Measurements from ENCODE around the gene MAP7.
"Not testable (repeated sequence)": the region's sequence is repeated elsewhere in the genome, so short reads cannot be mapped to it uniquely, and the experiment has no call there.

The MAP7 gene

DNA sequence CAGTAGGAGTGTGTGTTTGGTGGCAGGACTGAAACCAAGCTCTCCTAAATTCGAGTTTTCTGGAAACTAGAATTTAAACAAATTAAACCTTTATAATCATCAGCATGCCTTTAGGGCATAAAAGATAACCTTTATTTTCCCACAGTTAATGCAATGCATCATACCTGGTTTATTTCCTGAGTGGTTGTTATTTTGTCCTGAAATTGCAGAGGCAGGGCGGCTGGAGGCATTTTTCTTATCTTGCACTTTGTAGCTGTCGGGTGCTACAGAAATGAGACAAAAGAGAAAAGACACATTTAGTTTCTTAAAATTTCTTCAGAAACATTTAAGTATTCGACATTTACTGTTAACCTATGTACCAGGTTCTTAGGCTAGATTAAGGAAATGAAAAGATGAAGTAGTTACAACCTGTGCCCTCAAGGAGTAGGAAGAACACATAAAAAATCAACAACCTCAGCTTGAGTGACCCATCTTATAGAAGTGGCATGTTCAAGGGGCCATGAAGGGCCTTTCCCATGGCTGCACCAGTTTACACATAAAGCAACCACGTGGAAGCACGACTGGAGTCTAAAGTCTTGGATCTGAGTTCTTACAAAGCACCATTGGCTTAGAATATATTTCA lies 128.6 kb downstream of the MAP7 start:
- DNase-seq (ENCODE audit: low read depth in 3 of 3) = no peak

DNA sequence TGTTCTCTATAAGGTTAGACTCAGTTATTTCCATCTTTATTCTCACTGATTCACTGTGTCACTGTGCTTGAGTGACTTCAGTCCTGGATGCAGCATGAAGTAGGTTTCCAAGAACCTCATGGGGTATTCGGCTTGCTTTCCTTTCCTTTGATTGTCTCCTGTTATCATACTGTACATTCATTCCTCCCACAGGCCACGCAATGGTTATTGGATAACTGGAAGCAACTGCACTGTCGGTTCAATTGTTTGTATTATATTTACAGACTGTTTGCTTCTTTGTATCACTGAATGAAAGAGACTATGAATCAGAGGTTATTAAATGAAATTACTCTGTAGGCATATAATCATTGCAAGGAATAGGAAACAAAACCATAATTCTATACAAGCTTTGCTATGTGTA lies 129.4 kb downstream of the MAP7 start:
- DNase-seq (ENCODE audit: low read depth in 3 of 3) = no peak

DNA sequence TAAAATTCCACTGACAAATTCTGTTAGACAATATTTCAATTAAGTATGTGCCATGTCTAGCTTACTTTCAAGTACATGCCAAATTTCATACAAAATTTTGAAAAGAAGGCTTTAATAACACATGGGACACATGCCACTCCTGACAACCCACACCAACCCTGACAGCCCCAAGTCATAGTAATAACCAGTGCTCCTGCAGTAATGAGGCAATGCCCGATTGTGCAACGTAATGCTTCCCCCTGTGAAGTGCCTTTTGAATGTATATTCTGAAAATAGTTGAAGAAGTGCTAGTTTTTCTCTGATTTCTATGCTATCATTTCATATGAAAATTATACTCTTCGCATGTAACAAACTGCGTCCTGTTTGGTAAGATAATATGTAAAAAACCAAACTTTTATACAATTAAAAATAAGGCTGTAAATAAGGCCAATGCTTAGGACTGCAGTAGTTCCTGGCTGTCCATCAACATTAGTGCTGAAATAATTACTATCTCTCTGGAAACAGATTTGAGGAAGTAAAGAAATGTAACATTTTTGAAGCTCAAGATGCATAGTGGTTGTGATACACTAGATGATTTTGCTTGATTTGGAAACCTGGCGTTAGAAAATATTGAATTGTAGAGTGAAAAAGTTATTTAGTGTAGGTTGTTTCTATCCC lies 134.7 kb downstream of the MAP7 start:
- DNase-seq (ENCODE audit: low read depth in 3 of 3) = no peak

DNA sequence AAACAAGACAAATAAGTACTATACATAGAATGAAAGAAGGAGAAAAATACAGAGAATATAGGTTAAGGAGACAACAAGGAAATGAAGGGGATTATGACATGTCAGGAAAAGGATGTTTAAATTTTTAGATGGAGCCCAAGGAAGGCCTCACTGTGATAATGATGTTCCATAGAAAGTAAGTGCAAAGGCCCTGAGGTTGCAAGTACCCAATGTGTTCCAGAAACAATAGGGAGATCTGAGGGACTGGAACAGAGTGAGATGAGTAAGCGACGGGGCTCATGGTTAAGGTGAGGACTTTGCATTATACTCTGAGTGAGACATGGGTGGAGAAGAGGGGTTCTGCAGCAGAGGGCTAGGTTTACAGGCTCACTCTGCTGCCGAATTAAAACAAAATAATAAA lies 137.8 kb downstream of the MAP7 start:
- no peak for DNase-seq (ENCODE audit: low read depth in 3 of 3)

DNA sequence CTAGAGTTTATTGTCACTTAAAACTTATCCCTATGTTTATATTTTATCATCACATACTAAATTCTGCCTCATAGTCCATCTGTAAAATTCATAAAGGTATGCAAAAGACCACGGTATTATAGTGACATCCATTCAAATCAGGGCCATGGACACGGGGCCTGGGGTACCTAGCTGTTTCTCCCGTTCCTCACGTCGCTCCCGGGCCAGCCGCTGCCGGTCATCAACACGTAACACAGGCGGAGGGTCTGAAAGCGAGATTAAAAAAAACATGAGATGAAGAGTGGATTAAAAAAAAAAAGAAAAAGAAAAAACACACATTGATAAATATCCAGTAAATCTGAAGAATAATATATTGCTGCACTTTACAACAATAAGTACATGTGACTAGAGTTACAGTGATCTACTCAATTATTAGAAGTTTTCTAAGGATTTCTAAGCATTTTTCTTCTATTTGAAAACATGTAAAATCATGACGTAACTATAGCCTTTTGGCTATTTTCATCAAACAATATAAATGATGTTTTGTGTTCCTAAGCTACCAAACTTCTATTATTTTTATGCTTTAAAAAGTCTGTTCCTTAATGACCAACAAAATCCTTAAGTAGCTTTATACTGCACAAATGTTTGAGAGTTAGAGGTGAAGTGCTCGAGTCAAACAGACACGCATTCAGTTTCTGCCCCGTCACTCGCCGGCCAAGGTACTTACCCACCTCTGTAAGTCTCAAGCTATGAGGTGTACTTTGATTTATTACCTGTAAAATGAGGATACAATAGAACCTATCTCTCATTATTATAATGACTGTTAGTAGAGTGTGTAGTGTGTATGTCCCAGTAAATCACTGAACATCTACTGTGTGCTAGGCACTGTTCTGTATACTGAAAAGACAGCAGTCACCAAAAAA lies 138.5 kb downstream of the MAP7 start:
- DNase-seq (ENCODE audit: low read depth in 3 of 3) = no peak

DNA sequence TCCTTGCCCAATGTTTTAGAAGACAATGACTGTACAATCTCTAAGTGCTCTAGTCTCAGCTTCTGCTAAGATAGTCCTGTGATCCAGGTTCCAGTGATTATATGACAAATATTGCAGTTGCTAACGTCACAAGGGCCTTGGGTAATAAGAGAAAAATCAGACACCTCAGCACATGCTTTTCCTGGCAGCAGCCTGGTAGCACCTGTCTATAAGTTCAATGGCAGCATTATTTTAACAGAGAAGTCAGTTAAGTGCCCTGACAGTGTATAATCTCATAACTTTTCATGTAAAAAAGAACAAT lies 139.2 kb downstream of the MAP7 start:
- no peak for DNase-seq (ENCODE audit: low read depth in 3 of 3)

DNA sequence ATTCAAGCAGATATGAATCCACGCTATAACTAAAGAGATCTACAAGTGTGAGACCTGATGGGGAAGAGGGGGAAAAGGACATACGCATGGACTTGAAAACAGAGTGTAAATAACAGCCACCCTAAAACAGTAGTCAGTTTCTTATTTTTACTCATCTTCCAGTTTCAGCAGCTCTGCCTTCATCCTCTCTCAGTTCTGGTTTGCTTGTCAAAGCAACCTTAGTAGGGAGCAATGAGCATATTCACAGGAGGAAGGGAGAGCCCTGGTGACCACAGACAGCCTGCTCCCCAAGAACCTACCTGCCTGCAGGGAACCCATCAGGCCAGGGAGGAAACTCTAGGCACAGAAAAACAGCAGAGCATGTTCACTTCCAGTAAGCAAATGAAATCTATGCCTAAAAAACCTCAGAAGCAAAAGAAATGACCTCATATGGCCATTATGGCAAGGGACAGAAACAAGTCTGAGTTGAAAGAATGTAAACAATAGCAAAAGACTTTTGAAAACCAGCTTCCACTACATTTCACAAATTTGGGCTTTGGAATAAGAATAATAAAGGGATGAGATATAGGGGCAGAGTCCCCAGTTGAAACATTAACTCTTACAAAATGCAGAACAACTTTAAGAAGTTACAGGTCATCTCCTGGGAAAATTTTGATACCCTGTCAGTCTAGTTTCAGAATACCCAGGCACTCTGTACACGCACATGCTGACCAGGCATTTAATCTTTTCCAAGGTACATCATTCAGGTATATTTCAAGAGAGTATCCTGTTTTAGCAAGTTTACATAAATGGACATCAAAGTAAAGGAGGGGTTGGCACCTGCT lies 139.8 kb downstream of the MAP7 start:
- DNase-seq (ENCODE audit: low read depth in 3 of 3) = no peak

DNA sequence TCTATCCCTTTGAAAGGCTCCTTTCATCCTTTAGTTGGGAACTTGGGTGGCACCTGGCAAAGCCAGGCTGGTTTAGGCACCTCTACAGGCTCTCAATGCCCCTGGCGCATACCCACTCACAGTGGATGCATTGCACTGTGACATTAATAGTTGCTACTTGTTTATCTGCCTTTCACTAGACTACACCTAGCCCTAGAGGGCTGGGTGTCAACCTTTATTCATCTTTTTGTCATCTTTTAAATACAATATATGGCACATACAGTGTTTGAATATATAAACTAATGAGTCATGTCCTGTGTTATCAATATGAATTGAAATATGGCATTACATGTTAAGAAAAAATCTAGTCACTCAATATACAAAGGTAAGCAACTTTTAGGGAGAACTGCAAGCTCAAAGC lies 140.6 kb downstream of the MAP7 start:
- no peak for DNase-seq (ENCODE audit: low read depth in 3 of 3)

DNA sequence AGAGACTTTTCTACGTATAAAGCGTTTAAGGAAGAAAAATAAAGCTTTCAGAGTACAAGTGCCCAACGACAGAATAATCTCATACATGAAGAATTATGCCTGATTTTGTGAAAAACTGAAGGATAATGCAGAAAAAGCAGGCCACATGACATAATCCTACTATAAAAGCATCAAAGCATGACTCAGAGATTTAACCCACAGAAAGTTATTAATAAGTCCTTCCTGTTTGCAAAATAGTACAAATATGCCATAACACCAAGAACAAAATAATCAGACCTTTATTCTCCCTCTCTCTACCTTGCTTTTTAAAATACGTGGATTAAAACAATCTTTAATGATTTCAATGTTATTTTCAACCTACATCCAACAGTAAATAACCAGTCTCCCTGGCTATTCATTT lies 142.0 kb downstream of the MAP7 start:
- DNase-seq (ENCODE audit: low read depth in 3 of 3) = no peak

DNA sequence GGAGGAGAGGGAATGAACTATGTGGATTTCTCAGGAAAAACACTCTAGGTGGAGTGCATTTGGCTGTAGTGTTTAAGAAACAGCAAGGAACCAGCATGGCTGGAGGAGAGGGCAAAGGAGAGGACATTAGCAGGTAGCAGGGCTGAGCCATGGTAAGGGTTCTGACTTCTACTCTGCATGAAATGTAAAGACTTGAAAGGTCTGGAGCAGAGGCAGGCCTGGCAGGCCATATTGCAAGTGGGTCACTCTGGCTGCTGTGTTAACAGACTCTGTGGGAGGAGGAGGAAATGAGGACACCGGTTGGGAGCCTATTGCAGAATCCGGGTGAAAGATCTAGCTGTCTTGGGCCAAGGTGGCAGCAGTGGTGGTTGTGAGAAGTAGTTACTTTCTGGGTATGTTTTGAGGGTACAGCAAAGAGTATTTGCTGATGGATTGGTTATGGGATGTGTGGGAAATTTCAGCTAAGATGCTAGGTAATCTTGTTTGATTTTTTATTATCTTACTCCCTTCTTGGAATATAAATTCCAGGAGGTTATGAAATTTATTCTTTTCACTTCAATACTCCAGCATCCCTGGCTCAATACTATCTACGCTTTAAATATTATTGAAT lies 144.7 kb downstream of the MAP7 start:
- DNase-seq (ENCODE audit: low read depth in 3 of 3) = no peak

DNA sequence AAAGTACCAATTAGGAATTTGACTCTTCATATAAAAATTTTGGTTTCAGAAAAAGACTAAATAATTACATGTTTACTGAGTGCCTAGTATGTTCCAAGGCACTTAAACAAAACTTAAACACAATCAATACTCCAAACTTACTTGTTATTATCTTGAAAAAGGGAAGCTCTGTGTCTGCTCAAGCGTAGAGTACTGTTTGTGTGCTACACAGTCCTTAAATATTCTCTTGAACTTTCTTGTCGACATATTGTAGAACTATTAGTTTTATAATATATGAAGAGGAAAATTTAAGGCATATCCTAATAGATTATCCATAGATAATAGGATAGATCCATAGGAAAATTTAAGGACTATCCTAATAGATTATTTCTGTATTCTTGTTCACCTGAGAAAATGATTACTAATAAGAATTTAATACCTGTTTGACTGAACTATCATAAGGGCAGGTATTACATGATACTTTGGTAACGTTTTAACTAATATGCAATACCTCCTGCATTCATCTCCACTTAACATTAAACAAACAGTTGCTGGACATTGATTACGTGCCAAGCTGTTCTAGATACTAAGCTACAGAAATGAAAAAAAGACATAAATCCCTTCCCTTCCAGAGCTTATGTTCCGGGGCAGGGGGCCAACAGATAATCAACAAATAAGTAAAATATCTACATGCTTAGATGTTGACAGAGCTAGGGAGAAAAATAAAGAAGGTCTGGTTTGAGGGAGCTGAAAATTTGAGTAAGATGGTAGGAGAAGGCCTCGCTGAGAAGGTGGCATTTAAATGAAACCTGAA lies 145.4 kb downstream of the MAP7 start:
- DNase-seq (ENCODE audit: low read depth in 3 of 3) = no peak

DNA sequence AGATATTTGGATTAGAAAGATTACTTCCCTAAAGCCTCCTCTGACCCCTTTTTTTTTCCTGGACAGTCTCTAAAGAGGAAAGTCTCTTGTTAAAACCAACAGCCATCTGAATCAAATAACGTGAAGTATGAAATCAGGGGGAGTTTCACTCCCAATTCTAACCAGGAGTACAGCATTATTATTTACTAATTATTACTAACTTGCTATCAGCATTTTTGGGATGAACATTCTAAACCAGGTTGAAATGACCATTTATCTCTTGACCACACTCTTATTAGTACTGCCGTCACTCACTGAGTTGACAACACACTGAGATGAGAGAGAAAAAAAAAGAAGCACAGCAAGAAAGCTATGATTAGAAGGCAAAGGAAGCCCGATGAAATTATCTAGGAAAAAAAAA lies 146.2 kb downstream of the MAP7 start:
- DNase-seq (ENCODE audit: low read depth in 3 of 3) = no peak

DNA sequence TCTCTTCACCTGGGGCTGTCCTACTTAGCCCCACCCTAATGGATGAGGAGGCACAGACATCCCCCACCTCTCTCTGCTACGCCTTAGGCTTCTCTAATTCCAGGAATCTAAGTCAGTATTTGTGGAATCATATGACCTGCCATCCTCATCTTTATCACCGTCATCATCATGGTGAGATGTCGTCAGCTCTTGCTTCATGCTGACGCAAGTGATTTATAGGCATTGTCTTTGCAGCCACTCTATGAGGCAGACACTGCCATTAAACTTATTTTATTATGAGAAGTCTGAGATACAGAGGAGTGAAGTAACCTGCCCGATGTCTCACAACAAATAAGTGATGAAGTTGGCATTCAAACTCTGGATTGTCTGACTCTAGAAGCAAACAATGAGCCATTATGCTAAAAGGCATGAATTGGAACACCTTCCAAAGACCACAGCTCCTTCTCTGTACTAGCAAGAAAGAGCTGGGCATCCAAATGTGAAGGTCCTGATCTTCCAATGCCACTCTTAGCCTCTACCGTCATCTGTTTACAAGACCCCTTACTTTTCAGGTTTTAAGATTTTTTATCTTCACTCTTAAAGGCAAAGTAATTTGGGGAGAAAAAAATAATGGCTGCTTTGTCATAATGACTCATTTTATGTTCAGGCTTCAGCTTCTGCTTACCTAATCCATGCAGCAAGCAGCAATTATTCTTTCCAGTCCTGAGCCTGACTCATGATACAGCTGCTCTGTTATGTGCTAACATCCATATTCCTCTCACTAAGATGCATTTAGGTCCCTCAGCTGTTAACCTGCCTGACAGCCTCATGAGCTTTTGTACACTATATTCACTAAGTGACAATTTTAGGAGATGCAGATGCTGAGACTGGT lies 146.9 kb downstream of the MAP7 start:
- no peak for DNase-seq (ENCODE audit: low read depth in 3 of 3)

DNA sequence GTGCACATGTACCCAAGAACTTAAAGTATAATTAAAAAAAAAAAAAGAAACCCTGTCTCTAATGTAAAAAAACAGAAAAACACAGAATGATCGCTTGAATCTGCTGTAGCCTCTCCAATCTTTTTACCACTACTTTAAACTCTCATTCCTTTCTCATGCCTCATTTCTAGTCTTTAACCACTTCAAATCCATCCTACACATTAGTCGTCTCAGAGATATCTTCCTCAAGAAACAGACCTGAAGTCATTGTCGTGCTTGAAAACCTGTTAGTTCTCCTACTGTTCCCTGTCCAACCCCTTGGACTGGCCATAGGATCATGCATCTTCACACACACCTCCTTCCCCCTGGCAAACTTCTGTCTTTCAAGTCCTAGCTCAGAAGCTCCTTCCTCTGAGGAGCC lies 148.5 kb downstream of the MAP7 start:
- DNase-seq (ENCODE audit: low read depth in 3 of 3) = no peak

DNA sequence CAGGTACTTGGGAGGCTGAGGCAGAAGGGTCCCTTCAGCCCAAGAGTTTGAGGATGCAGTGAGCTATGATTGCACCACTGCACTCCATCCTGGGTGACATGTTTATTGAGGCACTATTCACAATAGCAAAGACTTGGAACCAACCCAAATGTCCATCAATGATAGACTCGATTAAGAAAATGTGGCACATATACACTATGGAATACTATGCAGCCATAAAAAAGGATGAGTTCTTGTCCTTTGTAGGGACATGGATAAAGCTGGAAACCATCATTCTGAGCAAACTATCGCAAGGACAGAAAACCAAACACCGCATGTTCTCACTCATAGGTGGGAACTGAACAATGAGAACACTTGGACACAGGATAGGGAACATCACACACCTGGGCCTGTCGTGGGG lies 149.0 kb downstream of the MAP7 start:
- DNase-seq (ENCODE audit: low read depth in 3 of 3) = not testable (repeated sequence)

DNA sequence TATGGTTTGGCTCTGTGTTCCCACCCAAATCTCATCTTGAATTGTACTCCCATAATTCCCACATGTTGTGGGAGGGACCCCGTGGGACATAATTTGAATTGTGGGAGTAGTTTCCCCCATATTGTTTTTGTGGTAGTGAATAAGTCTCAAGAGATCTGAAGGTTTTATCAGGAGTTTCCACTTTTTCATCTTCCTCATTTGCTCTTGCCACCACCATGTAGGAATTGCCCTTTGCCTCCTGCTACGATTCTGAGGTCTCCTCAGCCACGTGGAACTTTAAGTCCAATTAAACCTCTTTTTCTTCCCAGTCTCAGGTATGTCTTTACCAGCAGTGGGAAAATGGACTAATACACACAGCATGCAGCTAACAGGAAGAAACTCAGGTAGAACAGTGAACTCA lies 151.8 kb downstream of the MAP7 start:
- no peak for DNase-seq (ENCODE audit: low read depth in 3 of 3)

DNA sequence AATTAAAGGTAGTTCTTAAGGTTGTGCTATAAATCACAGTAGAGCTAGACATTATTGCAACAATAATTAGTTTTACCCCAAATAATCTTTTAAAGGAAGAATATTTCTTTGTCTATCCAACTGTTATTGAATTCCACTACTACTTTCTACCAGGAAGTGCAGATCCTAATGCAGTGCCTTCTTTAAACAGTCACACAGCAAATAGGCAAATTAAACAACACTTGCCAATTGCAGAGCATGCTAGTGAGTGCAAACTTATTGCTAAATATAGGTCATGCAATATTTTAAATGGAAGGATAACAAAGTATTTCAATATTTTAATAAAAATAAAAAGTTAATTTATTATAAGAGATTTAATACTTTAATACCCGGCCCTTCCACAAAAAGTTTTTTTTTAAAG lies 153.3 kb downstream of the MAP7 start:
- DNase-seq (ENCODE audit: low read depth in 3 of 3) = no peak

DNA sequence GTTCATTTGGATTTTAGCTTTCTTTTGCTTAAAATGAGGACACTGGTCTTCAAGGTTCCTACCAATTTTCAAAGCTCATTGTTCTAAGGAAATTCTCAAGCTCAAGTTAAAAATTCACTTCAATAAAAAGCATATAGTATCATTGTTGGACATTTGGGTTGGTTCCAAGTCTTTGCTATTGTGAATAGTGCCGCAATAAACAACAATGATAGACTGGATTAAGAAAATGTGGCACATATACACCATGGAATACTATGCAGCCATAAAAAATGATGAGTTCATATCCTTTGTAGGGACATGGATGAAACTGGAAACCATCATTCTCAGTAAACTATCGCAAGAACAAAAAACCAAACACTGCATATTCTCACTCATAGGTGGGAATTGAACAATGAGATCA lies 159.3 kb downstream of the MAP7 start:
- not testable (repeated sequence) for DNase-seq (ENCODE audit: low read depth in 3 of 3)

DNA sequence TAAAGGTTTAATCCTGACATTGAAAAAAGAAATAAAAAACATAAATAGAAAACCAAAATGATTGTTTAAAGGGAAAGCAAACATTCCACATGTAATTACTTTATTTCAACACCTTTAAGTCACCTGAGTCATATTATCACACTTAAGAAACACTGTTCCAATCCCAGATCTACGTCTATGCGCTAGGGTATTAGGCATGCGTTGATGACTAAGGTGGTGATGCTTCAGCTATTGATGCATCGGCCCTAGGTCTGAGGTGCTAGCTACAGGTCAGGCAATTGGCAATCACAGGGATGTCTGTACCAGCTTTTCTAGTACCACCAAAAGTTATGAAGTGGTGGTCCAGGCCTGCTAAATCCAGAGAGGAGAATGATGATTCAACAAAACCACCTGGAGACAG lies 162.9 kb downstream of the MAP7 start:
- DNase-seq (ENCODE audit: low read depth in 3 of 3) = no peak
